Neutrophil (primary cell): ENCODE data around the gene CDRT4.

Source experiments
- H3K27ac ChIP-seq: fragments of 200-600 bp; sonication (generic); 2 replicates; pipeline ENCODE4 v1.5.1; 2016; ENCODE audit warnings: mild to moderate bottlenecking, moderate library complexity
- H3K27me3 ChIP-seq: fragments of 200-600 bp; sonication (generic); 2 replicates; pipeline ENCODE4 v1.6.0; 2016; ENCODE audit warnings: mild to moderate bottlenecking
- H3K36me3 ChIP-seq: fragments of 200-600 bp; sonication (generic); 2 replicates; pipeline ENCODE4 v1.5.1; 2017
- H3K4me1 ChIP-seq, 2 experiments: fragments of 200-600 bp in 1 of 2; sonication (generic) in 1 of 2; 1 replicate in 1 of 2; 2 replicates in 1 of 2; pipeline versions ENCODE4 v1.5.1 to v1.6.1; 2013 to 2016; ENCODE audit warnings: low read depth in 1 of 2, low read length in 1 of 2, mild to moderate bottlenecking in 1 of 2, moderate library complexity in 1 of 2; ENCODE audit not compliant: control insufficient read depth in 1 of 2, insufficient read depth in 1 of 2
- H3K4me3 ChIP-seq, 2 experiments: fragments of 200-600 bp in 1 of 2; sonication (generic) in 1 of 2; 1 replicate in 1 of 2; 2 replicates in 1 of 2; pipeline ENCODE4 v1.5.1; 2013 to 2016; ENCODE audit warnings: low read depth in 1 of 2, low read length in 1 of 2, mild to moderate bottlenecking in 1 of 2, moderate library complexity in 1 of 2
- H3K9me3 ChIP-seq: fragments of 200-600 bp; sonication (generic); 2 replicates; pipeline ENCODE4 v1.5.1; 2016
- TF ChIP-seq, protein P1 (sequence below): fragments of 200-600 bp; sonication (generic); IDR thresholded peaks from 2 replicates; pipeline ENCODE4 v1.5.1; 2016; ENCODE audit warnings: antibody characterized with exemption

The CDRT4 gene

DNA sequence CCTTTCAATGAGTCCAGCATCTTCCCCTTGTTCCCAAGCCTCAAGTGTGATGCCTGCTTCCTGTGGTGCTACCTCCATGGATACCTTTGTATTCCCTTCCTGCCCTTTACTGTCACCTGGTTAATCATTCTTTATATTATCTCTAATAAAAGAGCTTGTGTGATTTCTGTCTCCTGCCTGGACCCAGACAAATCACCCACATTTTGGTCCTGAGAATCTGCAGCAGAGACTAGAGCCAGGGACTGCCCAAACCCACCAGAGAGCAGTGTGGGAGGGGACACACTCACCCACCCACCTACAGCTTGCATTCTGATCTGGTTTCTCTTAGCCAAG lies 30.2 kb downstream of the CDRT4 start:
- peaks cover 15 to 24% of the 10 kb centered on the region in 2 experiments for H3K4me1 ChIP-seq
- no peaks in the 10 kb centered on the region for H3K36me3 ChIP-seq
- peak overlapping the region; percentile 76 for H3K27ac ChIP-seq
- TF ChIP-seq, protein P1, sequence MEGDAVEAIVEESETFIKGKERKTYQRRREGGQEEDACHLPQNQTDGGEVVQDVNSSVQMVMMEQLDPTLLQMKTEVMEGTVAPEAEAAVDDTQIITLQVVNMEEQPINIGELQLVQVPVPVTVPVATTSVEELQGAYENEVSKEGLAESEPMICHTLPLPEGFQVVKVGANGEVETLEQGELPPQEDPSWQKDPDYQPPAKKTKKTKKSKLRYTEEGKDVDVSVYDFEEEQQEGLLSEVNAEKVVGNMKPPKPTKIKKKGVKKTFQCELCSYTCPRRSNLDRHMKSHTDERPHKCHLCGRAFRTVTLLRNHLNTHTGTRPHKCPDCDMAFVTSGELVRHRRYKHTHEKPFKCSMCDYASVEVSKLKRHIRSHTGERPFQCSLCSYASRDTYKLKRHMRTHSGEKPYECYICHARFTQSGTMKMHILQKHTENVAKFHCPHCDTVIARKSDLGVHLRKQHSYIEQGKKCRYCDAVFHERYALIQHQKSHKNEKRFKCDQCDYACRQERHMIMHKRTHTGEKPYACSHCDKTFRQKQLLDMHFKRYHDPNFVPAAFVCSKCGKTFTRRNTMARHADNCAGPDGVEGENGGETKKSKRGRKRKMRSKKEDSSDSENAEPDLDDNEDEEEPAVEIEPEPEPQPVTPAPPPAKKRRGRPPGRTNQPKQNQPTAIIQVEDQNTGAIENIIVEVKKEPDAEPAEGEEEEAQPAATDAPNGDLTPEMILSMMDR = no peak
- H3K4me3 ChIP-seq = no peak overlapping the region
- H3K27me3 ChIP-seq = no peaks in the 10 kb centered on the region
- no peaks in the 10 kb centered on the region for H3K9me3 ChIP-seq

DNA sequence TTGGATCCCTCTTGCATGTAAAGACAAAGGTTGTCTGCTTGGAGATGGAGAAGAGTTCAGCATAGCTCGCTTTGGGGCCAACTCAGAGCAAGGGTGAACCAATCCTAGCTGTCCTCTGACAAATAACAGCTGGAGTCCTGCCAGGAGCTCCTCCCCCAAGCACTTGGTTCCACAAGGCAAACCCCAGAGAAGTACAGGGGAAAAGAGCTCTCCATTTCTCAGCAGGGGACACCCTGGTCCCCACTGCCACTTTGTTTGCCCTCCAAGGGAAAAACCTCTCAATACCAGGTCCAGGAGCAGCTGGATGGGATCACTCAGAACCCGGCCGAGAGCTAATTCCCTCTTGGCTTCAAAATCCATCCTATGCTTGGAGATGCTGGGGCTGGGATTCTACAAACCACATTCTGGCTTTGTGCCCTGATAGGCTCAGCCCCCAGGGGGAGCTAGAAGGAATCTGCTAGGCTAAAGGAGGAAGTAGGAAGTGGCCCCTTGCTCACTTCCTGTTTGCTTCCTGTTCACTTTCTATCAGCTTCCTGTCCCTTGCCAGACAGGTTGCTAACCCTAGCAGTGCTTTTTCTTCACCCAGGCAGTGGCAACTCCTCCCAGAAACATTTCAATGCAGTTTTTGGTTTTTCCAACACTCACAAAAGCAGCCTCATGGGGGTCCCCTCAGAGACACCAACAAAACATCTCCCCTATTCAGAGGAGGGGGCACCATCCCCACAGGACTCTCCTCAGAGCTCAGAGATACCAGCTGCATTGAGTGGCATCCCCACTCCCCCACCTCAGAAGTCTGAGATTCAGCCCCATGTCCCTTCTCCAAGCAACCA lies 30.7 kb downstream of the CDRT4 start:
- TF ChIP-seq, protein P1 = peak; percentile 47
- Histone ChIP-seq H3K9me3 (no peaks in the 10 kb centered on the region), H3K27ac (peak overlapping the region; percentile 76), H3K4me3 (no peak overlapping the region), H3K36me3 (no peaks in the 10 kb centered on the region), H3K27me3 (no peaks in the 10 kb centered on the region), H3K4me1 (peaks cover 15 to 24% of the 10 kb centered on the region in 2 experiments)

DNA sequence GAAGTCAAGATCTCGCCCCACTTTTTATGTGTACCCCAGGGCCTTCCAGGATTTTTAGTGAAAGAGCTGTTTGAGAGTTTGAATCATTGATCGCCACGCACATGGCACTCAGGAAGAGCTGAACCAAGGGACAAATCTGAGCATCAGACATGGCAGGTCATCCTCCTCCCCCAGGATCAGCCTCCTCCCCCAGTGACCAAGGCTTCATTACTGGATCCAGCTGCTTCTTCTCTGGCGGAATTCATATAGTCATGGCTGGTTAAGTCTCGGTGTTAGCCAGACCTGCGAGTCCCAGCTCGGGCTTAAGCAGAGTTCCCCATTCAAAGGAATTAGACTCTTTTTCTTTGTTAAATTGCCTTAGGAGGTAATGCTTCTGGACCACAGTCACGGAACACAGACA lies 32.5 kb downstream of the CDRT4 start:
- Histone ChIP-seq H3K27me3 (no peaks in the 10 kb centered on the region), H3K4me3 (no peak overlapping the region), H3K4me1 (peaks cover 15 to 19% of the 10 kb centered on the region in 2 experiments), H3K36me3 (no peaks in the 10 kb centered on the region), H3K27ac (no peak overlapping the region), H3K9me3 (no peaks in the 10 kb centered on the region)
- TF ChIP-seq, protein P1 = no peak

DNA sequence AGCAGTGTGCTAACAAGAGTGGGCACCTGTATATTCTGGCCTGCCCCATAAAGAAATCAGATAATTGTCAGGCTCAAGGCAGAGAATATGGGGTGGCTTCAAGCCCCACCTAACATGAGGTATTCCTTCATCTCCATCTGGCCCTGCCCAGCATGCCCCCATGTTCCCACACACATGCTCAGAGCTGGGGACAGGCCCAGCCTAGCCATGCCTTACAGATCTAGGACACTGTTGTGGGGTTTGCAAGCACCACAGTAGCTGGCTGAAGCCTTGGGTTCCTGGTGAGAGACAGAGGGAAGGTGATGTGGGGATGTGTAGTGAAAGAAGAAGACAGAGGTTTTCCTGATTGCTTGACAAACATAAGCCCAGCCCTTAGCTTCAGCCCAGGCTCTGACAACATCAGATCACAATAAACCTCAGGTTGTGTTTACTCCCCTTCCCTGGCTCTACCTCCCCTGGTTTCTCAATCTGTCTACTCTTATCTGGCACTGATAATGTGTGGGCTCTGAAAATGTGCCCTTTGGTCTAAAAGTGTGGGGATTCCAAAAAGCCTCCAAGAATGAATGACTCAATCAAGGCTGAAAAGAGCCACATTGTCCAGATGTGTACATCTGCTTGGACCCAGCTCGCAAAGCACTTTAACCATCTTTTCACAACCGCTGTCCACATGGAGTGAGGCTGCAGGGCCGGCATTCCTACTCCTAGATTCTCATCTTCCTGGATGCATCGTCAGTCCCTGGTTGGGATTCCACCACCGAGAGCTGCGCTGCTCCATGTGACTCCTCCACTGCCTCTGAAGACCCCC lies 34.4 kb downstream of the CDRT4 start:
- Histone ChIP-seq H3K9me3 (no peaks in the 10 kb centered on the region), H3K4me1 (peaks cover 15 to 19% of the 10 kb centered on the region in 2 experiments), H3K27me3 (no peaks in the 10 kb centered on the region), H3K4me3 (no peak overlapping the region), H3K27ac (no peak overlapping the region), H3K36me3 (no peaks in the 10 kb centered on the region)
- TF ChIP-seq, protein P1 = no peak

DNA sequence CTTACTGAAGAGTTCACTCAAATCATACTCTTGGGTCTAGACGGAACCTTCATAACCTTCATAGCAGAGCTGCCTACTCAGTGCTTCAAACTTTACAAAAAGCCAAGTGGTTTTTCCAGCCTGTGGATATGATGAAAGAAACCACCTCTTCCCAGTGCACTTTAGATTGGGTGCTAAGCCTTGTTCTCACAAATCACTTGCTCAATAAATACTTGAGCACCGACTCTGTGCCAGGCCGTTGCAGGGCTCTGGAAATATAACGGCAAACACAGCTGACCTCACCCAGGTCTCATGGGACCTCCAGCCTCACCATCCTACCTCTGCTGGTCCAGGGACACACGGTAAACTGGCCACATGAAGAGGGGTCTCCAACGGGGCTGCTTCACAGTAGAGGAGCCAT lies 35.7 kb downstream of the CDRT4 start:
- no peak overlapping the region for H3K27ac ChIP-seq
- peaks cover 8 to 11% of the 10 kb centered on the region in 2 experiments for H3K4me1 ChIP-seq
- H3K27me3 ChIP-seq = no peaks in the 10 kb centered on the region
- TF ChIP-seq, protein P1 = no peak
- no peak overlapping the region for H3K4me3 ChIP-seq
- H3K36me3 ChIP-seq = no peaks in the 10 kb centered on the region
- no peaks in the 10 kb centered on the region for H3K9me3 ChIP-seq
